HCT116 (cell line): ENCODE results near the gene IGFN1. TPM values are rescaled to one million over a fixed set of nuclear protein-coding genes. Genes with fewer than 3 reads are reported as not detected.

Source experiments
- ATAC-seq: fragments of 200-7000 bp; cut with Tn5 transposase; 2 replicates; pipeline ENCODE4 v1.9.1; 2020; ENCODE audit warnings: mild to moderate bottlenecking, moderate library complexity
- BruUV-seq: library from RNA; stranded (reverse); fragments of 400-500 nt; replicated peaks from 2 replicates; lab custom pipeline; 2021; lab: Mats Ljungman, UMichigan
- CTCF ChIA-PET: fragments of 300-600 bp; sonication (Branson Sonifier 250); formaldehyde crosslinking; loops from one replicate; lab custom pipeline; 2021; ENCODE audit warnings: antibody characterized with exemption; lab: Charles Lee
- POLR2A ChIA-PET: fragments of 300-600, 350-600 bp; sonication (Branson Sonifier 250); formaldehyde crosslinking; loops from one replicate; lab custom pipeline; 2021; ENCODE audit warnings: antibody characterized with exemption; lab: Charles Lee
- RAD21 ChIA-PET, 2 experiments: fragments of 300-600 bp; sonication (Branson Sonifier 250); formaldehyde crosslinking; loops; one replicate each; lab custom pipeline; 2023; ENCODE audit warnings: low total read pairs in 2 of 2; ENCODE audit not compliant: uncharacterized antibody in 2 of 2, unreplicated experiment in 2 of 2, low non-redundant PET in 1 of 2; lab: Charles Lee
- DNase-seq: peaks from one replicate; pipeline ENCODE4 v3.0.0-alpha.2; 2010; ENCODE audit warnings: low read depth, low spot score
- H2AFZ ChIP-seq: fragments of 200-600 bp; shearing (Covaris generic), sonication (generic); 2 replicates; pipeline ENCODE4 v1.6.1; 2017; ENCODE audit warnings: low read depth, mixed run types, mixed read lengths, antibody characterized with exemption, low read length; ENCODE audit not compliant: poor library complexity, severe bottlenecking
- H3K27ac ChIP-seq: 2 replicates; pipeline ENCODE4 v1.5.1; 2012; ENCODE audit warnings: low read depth, low read length
- H3K27me3 ChIP-seq: fragments of 200-600 bp; sonication (generic); 2 replicates; pipeline ENCODE4 v1.6.1; 2016; ENCODE audit warnings: mixed run types, low read length, mixed read lengths; ENCODE audit not compliant: insufficient read depth
- H3K36me3 ChIP-seq, 2 experiments: fragments of 200-500 bp in 1 of 2; fragments of 200-600 bp in 1 of 2; sonication (Bioruptor generic) in 1 of 2; sonication (generic) in 1 of 2; 2 replicates each; pipeline versions ENCODE4 v1.5.1 to v1.6.1; 2014 to 2016; ENCODE audit warnings: low read length in 2 of 2, inconsistent platforms in 1 of 2, mixed read lengths in 1 of 2, mixed run types in 1 of 2; ENCODE audit not compliant: insufficient read depth in 2 of 2, control insufficient read depth in 1 of 2
- H3K4me1 ChIP-seq, 2 experiments: fragments of 200-600 bp in 1 of 2; sonication (generic) in 1 of 2; 2 replicates each; pipeline versions ENCODE4 v1.5.1 to v1.6.1; 2012 to 2017; ENCODE audit warnings: low read length in 2 of 2, inconsistent platforms in 1 of 2, mild to moderate bottlenecking in 1 of 2, mixed read lengths in 1 of 2, mixed run types in 1 of 2, moderate library complexity in 1 of 2; ENCODE audit not compliant: insufficient read depth in 2 of 2, control insufficient read depth in 1 of 2
- H3K4me2 ChIP-seq: fragments of 200-600 bp; sonication (generic); 2 replicates; pipeline ENCODE4 v1.6.1; 2017; ENCODE audit warnings: mixed run types, low read length, mixed read lengths
- H3K4me3 ChIP-seq, 2 experiments: fragments of 200-600 bp in 1 of 2; sonication (generic) in 1 of 2; replicated peaks in 1 of 2; 2 replicates each; pipeline ENCODE4 v1.5.1; 2011 to 2016; ENCODE audit warnings: low read length in 2 of 2, control low read depth in 1 of 2, low read depth in 1 of 2, mild to moderate bottlenecking in 1 of 2, mixed read lengths in 1 of 2, mixed run types in 1 of 2
- H3K79me2 ChIP-seq: fragments of 200-600 bp; sonication (generic); 2 replicates; pipeline ENCODE4 v1.6.1; 2017; ENCODE audit warnings: mild to moderate bottlenecking, mixed run types, low read length, moderate library complexity, mixed read lengths; ENCODE audit not compliant: insufficient read depth
- H3K9ac ChIP-seq: fragments of 200-600 bp; sonication (generic); 2 replicates; pipeline ENCODE4 v1.6.1; 2016; ENCODE audit warnings: low read length, mixed read lengths
- H3K9me2 ChIP-seq: fragments of 200-600 bp; sonication (generic), shearing (Covaris generic); 2 replicates; pipeline ENCODE4 v1.6.1; 2017; ENCODE audit warnings: mixed run types, mild to moderate bottlenecking, moderate library complexity; ENCODE audit not compliant: insufficient read depth
- H3K9me3 ChIP-seq, 2 experiments: fragments of 200-500 bp in 1 of 2; fragments of 200-600 bp in 1 of 2; sonication (Bioruptor generic) in 1 of 2; sonication (generic) in 1 of 2; 2 replicates each; pipeline ENCODE4 v1.6.1; 2014 to 2017; ENCODE audit warnings: low read length in 2 of 2, mixed read lengths in 2 of 2, inconsistent platforms in 1 of 2, low read depth in 1 of 2, mild to moderate bottlenecking in 1 of 2, mixed run types in 1 of 2, moderate library complexity in 1 of 2; ENCODE audit not compliant: control insufficient read depth in 1 of 2, insufficient read depth in 1 of 2
- H4K20me1 ChIP-seq: fragments of 200-600 bp; sonication (generic), shearing (Covaris generic); 2 replicates; pipeline ENCODE4 v1.6.1; 2017; ENCODE audit warnings: mixed run types, mild to moderate bottlenecking, moderate library complexity; ENCODE audit not compliant: insufficient read depth
- ATF3 ChIP-seq: IDR thresholded peaks from 2 replicates; pipeline ENCODE4 v1.6.1; 2012
- CBX3 ChIP-seq: IDR thresholded peaks from 2 replicates; pipeline ENCODE4 v1.6.1; 2012; ENCODE audit warnings: low read depth
- CEBPB ChIP-seq: IDR thresholded peaks from 2 replicates; pipeline ENCODE4 v1.6.1; 2012; ENCODE audit warnings: low read depth
- EGR1 ChIP-seq: IDR thresholded peaks from 2 replicates; pipeline ENCODE4 v1.6.1; 2012; ENCODE audit warnings: low read depth
- ELF1 ChIP-seq: IDR thresholded peaks from 2 replicates; pipeline ENCODE4 v1.6.1; 2012; ENCODE audit warnings: low read depth, borderline replicate concordance
- EZH2 ChIP-seq: fragments of 200-600 bp; sonication (generic); IDR thresholded peaks from 2 replicates; pipeline ENCODE4 v1.6.1; 2017; ENCODE audit warnings: antibody characterized with exemption, mixed run types
- EZH2phosphoT487 ChIP-seq: fragments of 200-600 bp; IDR thresholded peaks from 2 replicates; pipeline ENCODE4 v1.6.1; 2018; ENCODE audit warnings: antibody characterized with exemption, borderline replicate concordance
- FOSL1 ChIP-seq: IDR thresholded peaks from 2 replicates; pipeline ENCODE4 v1.6.1; 2012; ENCODE audit warnings: low read depth
- JUND ChIP-seq: IDR thresholded peaks from 2 replicates; pipeline ENCODE4 v1.6.1; 2012
- MAX ChIP-seq: IDR thresholded peaks from 2 replicates; pipeline ENCODE4 v1.6.1; 2012
- POLR2AphosphoS5 ChIP-seq: IDR thresholded peaks from 2 replicates; pipeline ENCODE4 v1.6.1; 2011; ENCODE audit warnings: mild to moderate bottlenecking, low read depth, low read length, moderate library complexity
- REST ChIP-seq: IDR thresholded peaks from 2 replicates; pipeline ENCODE4 v1.6.1; 2012; ENCODE audit warnings: low read depth
- SP1 ChIP-seq: IDR thresholded peaks from 2 replicates; pipeline ENCODE4 v1.6.1; 2012; ENCODE audit warnings: low read depth
- SRF ChIP-seq: IDR thresholded peaks from 2 replicates; pipeline ENCODE4 v1.6.1; 2012; ENCODE audit warnings: low read depth
- TCF7L2 ChIP-seq: IDR thresholded peaks from 2 replicates; pipeline ENCODE4 v1.7.0; 2011; ENCODE audit warnings: borderline replicate concordance, inconsistent platforms; ENCODE audit not compliant: insufficient read depth, insufficient read length; ENCODE audit errors: extremely low read depth
- YY1 ChIP-seq: IDR thresholded peaks from 2 replicates; pipeline ENCODE4 v1.6.1; 2011; ENCODE audit warnings: low read length, low read depth, moderate library complexity, mild to moderate bottlenecking; ENCODE audit not compliant: insufficient replicate concordance; ENCODE audit errors: extremely low read depth
- ZFX ChIP-seq: fragments of 450-650 bp; IDR thresholded peaks from 2 replicates; pipeline ENCODE4 v1.6.1; 2017
- ZNF274 ChIP-seq: fragments of 200-500 bp; sonication (Bioruptor generic); IDR thresholded peaks from 2 replicates; pipeline ENCODE4 v1.6.1; 2014; ENCODE audit warnings: mild to moderate bottlenecking, low read depth, low read length, inconsistent platforms
- intact Hi-C: fragments of 100-400 bp; cut with micrococcal nuclease; formaldehyde crosslinking; loops from 2 replicates; pipeline ENCODE4 v1.10.0; 2022
- total RNA-seq: library from RNA; stranded (reverse); gene quantifications from one replicate; pipeline ENCODE4 v1.2.1, GENCODE V29; 2021; ENCODE audit not compliant: unreplicated experiment
- TF ChIP-seq, protein P1 (sequence below), 3 experiments: fragments of 200-600 bp in 1 of 3; sonication (generic) in 1 of 3; IDR thresholded peaks in 2 of 3; conservative IDR thresholded peaks in 1 of 3; 2 replicates each; pipeline ENCODE4 v1.5.1; 2012 to 2017; ENCODE audit warnings: low read depth in 2 of 3, low read length in 2 of 3, antibody characterized with exemption in 1 of 3, borderline replicate concordance in 1 of 3, control low read depth in 1 of 3, mild to moderate bottlenecking in 1 of 3, mixed read lengths in 1 of 3, mixed run types in 1 of 3, moderate library complexity in 1 of 3; ENCODE audit not compliant: insufficient read depth in 1 of 3

The IGFN1 gene
- total RNA-seq, 1 experiment from 2014 or later = not detected

DNA sequence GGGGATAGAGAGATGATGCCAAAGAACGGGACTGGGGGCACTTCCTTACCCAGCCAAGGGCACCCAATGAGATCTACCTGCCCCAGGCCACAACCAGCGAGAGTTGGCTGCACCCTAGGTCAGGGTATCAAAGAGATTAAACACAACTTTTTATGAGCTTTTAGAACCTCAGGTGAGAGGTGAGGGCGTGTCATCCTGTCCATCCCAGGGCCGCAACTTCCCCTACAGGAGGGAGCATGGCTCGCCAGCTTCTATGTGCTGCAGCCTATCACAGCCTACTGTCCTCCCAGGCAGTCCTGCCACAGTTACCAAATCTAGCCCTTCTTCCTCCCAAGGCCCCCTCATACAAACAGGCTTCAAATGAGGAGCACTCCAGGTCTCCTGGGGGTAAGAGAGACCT is 49.2 kb upstream of the IGFN1 start:
- Histone ChIP-seq H3K9me3 (no peaks in the 10 kb centered on the region), H3K36me3 (peaks cover 21 to 34% of the 10 kb centered on the region in 2 experiments), H3K27ac (no peak overlapping the region), H3K4me1 (no peaks in the 10 kb centered on the region), H3K4me3 (no peak overlapping the region), H3K27me3 (no peaks in the 10 kb centered on the region), H3K9ac (no peak overlapping the region), H2AFZ (no peak overlapping the region), H4K20me1 (no peaks in the 10 kb centered on the region), H3K79me2 (no peaks in the 10 kb centered on the region), H3K9me2 (no peaks in the 10 kb centered on the region), H3K4me2 (no peak overlapping the region)
- ChIA-PET CTCF (no interaction called here), POLR2A (no interaction called here), RAD21 (no interaction called here)
- DNase-seq = no peak
- ATAC-seq = no peak
- intact Hi-C loops = no loop called here
- TF ChIP-seq CBX3 (no peak), EZH2 (no peak), TCF7L2 (no peak), MAX (no peak), FOSL1 (no peak), ZNF274 (no peak), ZFX (no peak), SP1 (no peak), EZH2phosphoT487 (no peak), REST (no peak), SRF (no peak), ATF3 (no peak), ELF1 (no peak), POLR2AphosphoS5 (no peak), JUND (no peak), EGR1 (no peak), CEBPB (no peak), YY1 (no peak)
- TF ChIP-seq, protein P1, sequence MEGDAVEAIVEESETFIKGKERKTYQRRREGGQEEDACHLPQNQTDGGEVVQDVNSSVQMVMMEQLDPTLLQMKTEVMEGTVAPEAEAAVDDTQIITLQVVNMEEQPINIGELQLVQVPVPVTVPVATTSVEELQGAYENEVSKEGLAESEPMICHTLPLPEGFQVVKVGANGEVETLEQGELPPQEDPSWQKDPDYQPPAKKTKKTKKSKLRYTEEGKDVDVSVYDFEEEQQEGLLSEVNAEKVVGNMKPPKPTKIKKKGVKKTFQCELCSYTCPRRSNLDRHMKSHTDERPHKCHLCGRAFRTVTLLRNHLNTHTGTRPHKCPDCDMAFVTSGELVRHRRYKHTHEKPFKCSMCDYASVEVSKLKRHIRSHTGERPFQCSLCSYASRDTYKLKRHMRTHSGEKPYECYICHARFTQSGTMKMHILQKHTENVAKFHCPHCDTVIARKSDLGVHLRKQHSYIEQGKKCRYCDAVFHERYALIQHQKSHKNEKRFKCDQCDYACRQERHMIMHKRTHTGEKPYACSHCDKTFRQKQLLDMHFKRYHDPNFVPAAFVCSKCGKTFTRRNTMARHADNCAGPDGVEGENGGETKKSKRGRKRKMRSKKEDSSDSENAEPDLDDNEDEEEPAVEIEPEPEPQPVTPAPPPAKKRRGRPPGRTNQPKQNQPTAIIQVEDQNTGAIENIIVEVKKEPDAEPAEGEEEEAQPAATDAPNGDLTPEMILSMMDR (IDR thresholded peaks at IDR 0.05 in 2 of 3, conservative IDR thresholded peaks at IDR 0.05 in 1 of 3; ENCODE audit: borderline replicate concordance in 1 of 3, insufficient read depth in 1 of 3, low read depth in 2 of 3, low read length in 2 of 3) = no peak
- BruUV-seq = no TSS peak
